Loucy (cell line): ENCODE results near the gene GPER1.
"Not testable (repeated sequence)": the region's sequence is repeated elsewhere in the genome, so short reads cannot be mapped to it uniquely, and the experiment has no call there.

ENCODE experiments used
- H2AFZ ChIP-seq: fragments of 200-600 bp; sonication (generic); 2 replicates; pipeline ENCODE4 v1.6.0; 2016; ENCODE audit warnings: antibody characterized with exemption, mild to moderate bottlenecking, low read length, moderate library complexity
- H3F3A ChIP-seq: fragments of 200-600 bp; 2 replicates; pipeline ENCODE4 v1.6.0; 2016; ENCODE audit warnings: antibody characterized with exemption, low read depth, mild to moderate bottlenecking
- H3K27me3 ChIP-seq: fragments of 200-600 bp; sonication (generic); 2 replicates; pipeline ENCODE4 v1.6.1; 2014; ENCODE audit warnings: low read length, mild to moderate bottlenecking; ENCODE audit not compliant: insufficient read depth, poor library complexity, severe bottlenecking
- H3K36me3 ChIP-seq: fragments of 200-600 bp; sonication (generic); 2 replicates; pipeline ENCODE4 v1.6.1; 2016; ENCODE audit warnings: low read length; ENCODE audit not compliant: insufficient read depth
- H3K4me1 ChIP-seq: fragments of 200-600 bp; sonication (generic); 2 replicates; pipeline ENCODE4 v1.5.1; 2014; ENCODE audit warnings: low read length, mild to moderate bottlenecking; ENCODE audit not compliant: insufficient read depth, poor library complexity, severe bottlenecking
- H3K4me2 ChIP-seq: fragments of 200-600 bp; sonication (generic); 2 replicates; pipeline ENCODE4 v1.6.0; 2014; ENCODE audit warnings: antibody characterized with exemption, low read length, low read depth, mild to moderate bottlenecking; ENCODE audit not compliant: poor library complexity, severe bottlenecking
- H3K4me3 ChIP-seq: fragments of 200-600 bp; sonication (generic); 2 replicates; pipeline ENCODE4 v1.5.1; 2014; ENCODE audit warnings: low read length, mild to moderate bottlenecking, mixed read lengths; ENCODE audit not compliant: poor library complexity, severe bottlenecking
- H3K79me2 ChIP-seq: fragments of 200-600 bp; sonication (generic); 2 replicates; pipeline ENCODE4 v1.6.1; 2014; ENCODE audit warnings: low read length; ENCODE audit not compliant: insufficient read depth
- H3K9ac ChIP-seq: fragments of 200-600 bp; sonication (generic); 2 replicates; pipeline ENCODE4 v1.6.0; 2014; ENCODE audit warnings: mild to moderate bottlenecking, low read depth, low read length, moderate library complexity; ENCODE audit not compliant: poor library complexity, severe bottlenecking
- H3K9me2 ChIP-seq: fragments of 200-600 bp; sonication (generic); replicated peaks from 2 replicates; pipeline ENCODE4 v1.6.1; 2016; ENCODE audit warnings: low read depth, low read length, mixed read lengths
- H3K9me3 ChIP-seq: fragments of 200-600 bp; sonication (generic); 2 replicates; pipeline ENCODE4 v1.6.1; 2014; ENCODE audit warnings: mild to moderate bottlenecking, antibody characterized with exemption, low read length, low read depth; ENCODE audit not compliant: insufficient read depth
- H4K20me1 ChIP-seq: fragments of 200-600 bp; sonication (generic); 2 replicates; pipeline ENCODE4 v1.6.0; 2014; ENCODE audit warnings: antibody characterized with exemption, low read length, mild to moderate bottlenecking; ENCODE audit not compliant: insufficient read depth, poor library complexity, severe bottlenecking
- EZH2phosphoT487 ChIP-seq: fragments of 200-600 bp; IDR thresholded peaks from 2 replicates; pipeline ENCODE4 v1.6.1; 2018; ENCODE audit warnings: antibody characterized with exemption, mild to moderate bottlenecking, moderate library complexity, borderline replicate concordance
- TF ChIP-seq, protein P1 (sequence below): fragments of 200-600 bp; sonication (generic); conservative IDR thresholded peaks from 2 replicates; pipeline ENCODE4 v1.5.1; 2014; ENCODE audit warnings: mild to moderate bottlenecking, antibody characterized with exemption, low read length

Gene GPER1

DNA sequence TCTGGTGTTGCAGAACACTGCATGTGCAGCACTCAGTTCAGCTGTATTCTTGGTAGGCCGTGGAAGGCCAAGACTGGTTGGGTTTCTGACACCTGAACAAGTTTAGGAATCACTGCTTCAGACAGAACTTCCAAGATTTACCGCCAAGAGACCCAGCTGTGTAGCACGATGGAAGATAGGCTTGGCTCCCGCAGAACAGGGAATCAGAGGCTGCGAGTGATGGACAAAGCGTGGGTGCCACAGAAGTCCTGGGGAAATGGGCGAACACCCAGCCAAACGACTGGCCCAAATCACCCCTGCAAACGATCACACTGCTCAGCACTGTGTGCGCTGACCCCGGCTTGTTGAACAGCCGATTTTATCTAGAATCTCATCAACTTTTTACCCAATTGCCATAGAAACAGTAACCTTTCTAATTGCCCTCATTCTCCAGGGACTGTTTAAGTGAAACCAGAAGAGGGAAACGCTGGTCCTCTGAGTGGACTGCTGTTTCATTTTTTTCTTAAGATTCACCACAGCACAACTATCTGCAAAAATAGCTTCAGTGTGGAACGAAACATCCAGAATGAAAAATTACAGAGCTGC, 54.2 kb downstream of the GPER1 start:
- no peak overlapping the region for H3K9ac ChIP-seq

DNA sequence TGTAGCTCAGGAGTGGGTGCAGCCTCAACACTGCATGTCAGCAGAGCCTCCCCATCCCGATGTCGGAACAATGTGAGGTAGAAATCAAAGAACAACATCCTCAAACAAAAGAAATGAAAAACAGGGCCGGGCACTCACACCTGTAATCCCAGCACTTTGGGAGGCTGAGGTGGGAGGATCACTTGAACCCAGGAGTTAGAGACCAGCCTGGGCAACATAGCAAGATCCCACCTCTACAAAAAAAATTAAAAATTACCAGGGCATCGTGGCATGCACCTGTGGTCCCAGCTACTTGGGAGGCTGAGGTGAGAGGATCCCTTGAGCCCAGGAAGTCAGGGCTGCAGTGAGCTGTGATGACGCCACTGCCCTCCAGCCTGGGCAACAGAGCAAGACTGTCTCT, 55.1 kb downstream of the GPER1 start:
- H3K9me3 ChIP-seq, H4K20me1 ChIP-seq, H3K4me1 ChIP-seq, H3F3A ChIP-seq, H3K36me3 ChIP-seq, H3K4me2 ChIP-seq, H3K9me2 ChIP-seq, H3K4me3 ChIP-seq, H3K9ac ChIP-seq, H2AFZ ChIP-seq, H3K79me2 ChIP-seq, H3K27me3 ChIP-seq: not testable (repeated sequence)

More for the DNA sequence above, 54.2 kb downstream of the GPER1 start:
- no peaks in the 10 kb centered on the region for H3K36me3 ChIP-seq
- H3K4me2 ChIP-seq, result no peak overlapping the region
- H3F3A ChIP-seq, result no peaks in the 10 kb centered on the region
- no peaks in the 10 kb centered on the region for H3K9me3 ChIP-seq
- TF ChIP-seq, protein P1, sequence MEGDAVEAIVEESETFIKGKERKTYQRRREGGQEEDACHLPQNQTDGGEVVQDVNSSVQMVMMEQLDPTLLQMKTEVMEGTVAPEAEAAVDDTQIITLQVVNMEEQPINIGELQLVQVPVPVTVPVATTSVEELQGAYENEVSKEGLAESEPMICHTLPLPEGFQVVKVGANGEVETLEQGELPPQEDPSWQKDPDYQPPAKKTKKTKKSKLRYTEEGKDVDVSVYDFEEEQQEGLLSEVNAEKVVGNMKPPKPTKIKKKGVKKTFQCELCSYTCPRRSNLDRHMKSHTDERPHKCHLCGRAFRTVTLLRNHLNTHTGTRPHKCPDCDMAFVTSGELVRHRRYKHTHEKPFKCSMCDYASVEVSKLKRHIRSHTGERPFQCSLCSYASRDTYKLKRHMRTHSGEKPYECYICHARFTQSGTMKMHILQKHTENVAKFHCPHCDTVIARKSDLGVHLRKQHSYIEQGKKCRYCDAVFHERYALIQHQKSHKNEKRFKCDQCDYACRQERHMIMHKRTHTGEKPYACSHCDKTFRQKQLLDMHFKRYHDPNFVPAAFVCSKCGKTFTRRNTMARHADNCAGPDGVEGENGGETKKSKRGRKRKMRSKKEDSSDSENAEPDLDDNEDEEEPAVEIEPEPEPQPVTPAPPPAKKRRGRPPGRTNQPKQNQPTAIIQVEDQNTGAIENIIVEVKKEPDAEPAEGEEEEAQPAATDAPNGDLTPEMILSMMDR, result no peak
- TF ChIP-seq EZH2phosphoT487, result no peak
- H2AFZ ChIP-seq, result no peak overlapping the region
- no peaks in the 10 kb centered on the region for H4K20me1 ChIP-seq
- H3K79me2 ChIP-seq, result no peaks in the 10 kb centered on the region; the same call in 1 of the 2 replicates
- no peak overlapping the region for H3K4me3 ChIP-seq
- H3K27me3 ChIP-seq, result no peaks in the 10 kb centered on the region
- peaks cover 2% of the 10 kb centered on the region for H3K4me1 ChIP-seq
- no peaks in the 10 kb centered on the region for H3K9me2 ChIP-seq
